GM19023 (cell line): ENCODE results near the gene TMEM154.
A peak's percentile ranks its signal among the peaks of the same experiment; 100 is the strongest.

Source experiments
- ATAC-seq: cut with Tn5 transposase; IDR thresholded peaks from one replicate; pipeline ENCODE4 v1.9.1; 2021; ENCODE audit warnings: mild to moderate bottlenecking, moderate library complexity; ENCODE audit not compliant: unreplicated experiment

Gene TMEM154

GRCh38 chr4:152697284-152698088 is 17.7 kb upstream of the TMEM154 start:
- ATAC-seq = no peak

GRCh38 chr4:152696764-152697261 is 17.0 kb upstream of the TMEM154 start:
- ATAC-seq = peak; percentile 100

GRCh38 chr4:152693871-152694270 is 14.1 kb upstream of the TMEM154 start:
- ATAC-seq = no peak

- no peak for ATAC-seq
Measured at GRCh38 chr4:152691761-152692160, 12.0 kb upstream of the TMEM154 start.

GRCh38 chr4:152690706-152691651 is 11.2 kb upstream of the TMEM154 start:
- no peak for ATAC-seq

GRCh38 chr4:152689615-152690501 is 10.1 kb upstream of the TMEM154 start:
- ATAC-seq = no peak

GRCh38 chr4:152687974-152688599 is 8.3 kb upstream of the TMEM154 start:
- ATAC-seq = no peak

- ATAC-seq = no peak
Measured at GRCh38 chr4:152686452-152687013, 6.7 kb upstream of the TMEM154 start.

- ATAC-seq = no peak
Measured at GRCh38 chr4:152684587-152684986, 4.8 kb upstream of the TMEM154 start.

- peak; percentile 57 for ATAC-seq
Measured at GRCh38 chr4:152684007-152684406, 4.2 kb upstream of the TMEM154 start.

GRCh38 chr4:152682143-152682941 is 2.5 kb upstream of the TMEM154 start:
- ATAC-seq = no peak

- ATAC-seq = no peak
Measured at GRCh38 chr4:152680988-152681603, 1.3 kb upstream of the TMEM154 start.

- no peak for ATAC-seq
Measured at GRCh38 chr4:152678841-152679240, 956 bp downstream of the TMEM154 start.

- no peak for ATAC-seq
Measured at GRCh38 chr4:152677117-152677516, 2.7 kb downstream of the TMEM154 start.

GRCh38 chr4:152676052-152676854 is 3.5 kb downstream of the TMEM154 start:
- peak; percentile 46 for ATAC-seq

- ATAC-seq = no peak
Measured at GRCh38 chr4:152674359-152674758, 5.4 kb downstream of the TMEM154 start.

- no peak for ATAC-seq
Measured at GRCh38 chr4:152673489-152673888, 6.3 kb downstream of the TMEM154 start.
